ENCODE measurements around the gene PAM16.

PAM16 gene

DNA sequence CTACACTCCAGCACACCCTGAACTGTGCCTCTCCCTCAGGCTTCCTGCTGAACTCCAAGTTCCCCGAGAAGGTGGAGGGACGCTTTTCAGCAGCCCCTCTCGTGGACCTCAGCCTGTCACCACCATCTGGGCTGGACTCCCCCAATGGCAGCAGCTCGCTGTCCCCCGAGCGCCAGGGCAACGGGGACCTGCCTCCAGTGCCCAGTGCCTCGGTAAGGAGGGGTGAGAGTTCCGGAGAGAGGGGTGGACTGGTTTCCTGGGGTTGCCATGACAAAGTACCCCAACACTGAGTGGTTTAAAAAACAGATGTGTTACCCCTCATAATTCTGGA is 17.8 kb downstream of the PAM16 start:
- peak in 2 of 3 donors; percentile 22 to 39 for DNase-seq
- H3K4me3 ChIP-seq (ENCODE audit: control insufficient read depth in 1 of 7, extremely low read depth in 1 of 7, insufficient read depth in 4 of 7, low read depth in 2 of 7, low read length in 6 of 7) = no peak overlapping the region

GRCh38 chr16:4332623-4333307 is 18.4 kb downstream of the PAM16 start:
- H3K36me3 ChIP-seq (ENCODE audit: control insufficient read depth in 4 of 4, insufficient read depth in 4 of 4, low read length in 3 of 4) = no peaks in the 10 kb centered on the region

More for the DNA sequence above, 17.8 kb downstream of the PAM16 start:
- peaks cover 0 to 1% (median under 1%) of the 10 kb centered on the region in 4 experiments for H3K36me3 ChIP-seq (ENCODE audit: control insufficient read depth in 4 of 4, insufficient read depth in 4 of 4, low read length in 3 of 4)
- no peak overlapping the region for H3K27ac ChIP-seq (ENCODE audit: insufficient read depth in 1 of 2, low read depth in 1 of 2, low read length in 2 of 2, poor library complexity in 1 of 2, severe bottlenecking in 2 of 2)
- 39% methylated on average over 9 of the region's 9 CpGs for WGBS (ENCODE audit: insufficient coverage)
- no peaks in the 10 kb centered on the region for H3K9me3 ChIP-seq (ENCODE audit: control extremely low read depth in 1 of 5, control insufficient read depth in 4 of 5, insufficient read depth in 2 of 5, low read depth in 1 of 5, low read length in 4 of 5)
- ChIA-PET CTCF (interaction anchor here (1.2 to 14.1 kb wide), 6 partner anchors 10 to 47 kb away, joined by 3 to 188 read pairs (median 14); no protein-coding TSS in a partner anchor), POLR2A (interaction anchor here (0.8 kb wide), 1 partner anchor 13 kb away, joined by 3 read pairs; no protein-coding TSS in a partner anchor)
- H3K27me3 ChIP-seq (replicated peaks in 2 of 5; ENCODE audit: control insufficient read depth in 4 of 5, insufficient read depth in 5 of 5, low read length in 4 of 5) = no peaks in the 10 kb centered on the region
- H3K4me1 ChIP-seq (ENCODE audit: control extremely low read depth in 1 of 4, control insufficient read depth in 4 of 4, insufficient read depth in 4 of 4, low read length in 3 of 4) = peaks cover 0 to 16% (median 9%) of the 10 kb centered on the region in 4 experiments

GRCh38 chr16:4332083-4332482 is 19.0 kb downstream of the PAM16 start:
- Histone ChIP-seq H3K36me3 (ENCODE audit: control insufficient read depth in 4 of 4, insufficient read depth in 4 of 4, low read length in 3 of 4) (no peaks in the 10 kb centered on the region), H3K27ac (ENCODE audit: insufficient read depth in 1 of 2, low read depth in 1 of 2, low read length in 2 of 2, poor library complexity in 1 of 2, severe bottlenecking in 2 of 2) (no peak overlapping the region), H3K27me3 (replicated peaks in 2 of 5; ENCODE audit: control insufficient read depth in 4 of 5, insufficient read depth in 5 of 5, low read length in 4 of 5) (no peaks in the 10 kb centered on the region), H3K4me1 (ENCODE audit: control extremely low read depth in 1 of 4, control insufficient read depth in 4 of 4, insufficient read depth in 4 of 4, low read length in 3 of 4) (peaks cover 0 to 26% (median 17%) of the 10 kb centered on the region in 4 experiments), H3K4me3 (ENCODE audit: control insufficient read depth in 1 of 7, extremely low read depth in 1 of 7, insufficient read depth in 4 of 7, low read depth in 2 of 7, low read length in 6 of 7) (no peak overlapping the region), H3K9me3 (ENCODE audit: control extremely low read depth in 1 of 5, control insufficient read depth in 4 of 5, insufficient read depth in 2 of 5, low read depth in 1 of 5, low read length in 4 of 5) (no peaks in the 10 kb centered on the region)
- WGBS (ENCODE audit: insufficient coverage) = 96% methylated on average over 13 of the region's 14 CpGs
- POLR2A ChIA-PET = interaction anchor here (0.6 to 1.0 kb wide), 2 partner anchors 23 to 24 kb away, joined by 3 read pairs; no protein-coding TSS in a partner anchor
- DNase-seq = no peak
- CTCF ChIA-PET = interaction anchor here (0.6 to 14.1 kb wide), 17 partner anchors 9 to 144 kb away, joined by 3 to 188 read pairs (median 4); no protein-coding TSS in a partner anchor

More at GRCh38 chr16:4332623-4333307, 18.4 kb downstream of the PAM16 start:
- H3K27me3 ChIP-seq (replicated peaks in 2 of 5; ENCODE audit: control insufficient read depth in 4 of 5, insufficient read depth in 5 of 5, low read length in 4 of 5) = no peaks in the 10 kb centered on the region
- WGBS (ENCODE audit: insufficient coverage) = 93% methylated on average over 17 of the region's 19 CpGs
- H3K9me3 ChIP-seq (ENCODE audit: control extremely low read depth in 1 of 5, control insufficient read depth in 4 of 5, insufficient read depth in 2 of 5, low read depth in 1 of 5, low read length in 4 of 5) = no peaks in the 10 kb centered on the region
- peaks cover 0 to 21% (median 14%) of the 10 kb centered on the region in 4 experiments for H3K4me1 ChIP-seq (ENCODE audit: control extremely low read depth in 1 of 4, control insufficient read depth in 4 of 4, insufficient read depth in 4 of 4, low read length in 3 of 4)
- H3K4me3 ChIP-seq (ENCODE audit: control insufficient read depth in 1 of 7, extremely low read depth in 1 of 7, insufficient read depth in 4 of 7, low read depth in 2 of 7, low read length in 6 of 7) = no peak overlapping the region
- DNase-seq = no peak
- H3K27ac ChIP-seq (ENCODE audit: insufficient read depth in 1 of 2, low read depth in 1 of 2, low read length in 2 of 2, poor library complexity in 1 of 2, severe bottlenecking in 2 of 2) = no peak overlapping the region
- ChIA-PET POLR2A (interaction anchor here (0.6 to 0.8 kb wide), 2 partner anchors 13 to 25 kb away, joined by 3 read pairs; no protein-coding TSS in a partner anchor), CTCF (interaction anchor here (0.8 to 14.1 kb wide), 13 partner anchors 8 to 144 kb away, joined by 3 to 188 read pairs (median 5); no protein-coding TSS in a partner anchor)

DNA sequence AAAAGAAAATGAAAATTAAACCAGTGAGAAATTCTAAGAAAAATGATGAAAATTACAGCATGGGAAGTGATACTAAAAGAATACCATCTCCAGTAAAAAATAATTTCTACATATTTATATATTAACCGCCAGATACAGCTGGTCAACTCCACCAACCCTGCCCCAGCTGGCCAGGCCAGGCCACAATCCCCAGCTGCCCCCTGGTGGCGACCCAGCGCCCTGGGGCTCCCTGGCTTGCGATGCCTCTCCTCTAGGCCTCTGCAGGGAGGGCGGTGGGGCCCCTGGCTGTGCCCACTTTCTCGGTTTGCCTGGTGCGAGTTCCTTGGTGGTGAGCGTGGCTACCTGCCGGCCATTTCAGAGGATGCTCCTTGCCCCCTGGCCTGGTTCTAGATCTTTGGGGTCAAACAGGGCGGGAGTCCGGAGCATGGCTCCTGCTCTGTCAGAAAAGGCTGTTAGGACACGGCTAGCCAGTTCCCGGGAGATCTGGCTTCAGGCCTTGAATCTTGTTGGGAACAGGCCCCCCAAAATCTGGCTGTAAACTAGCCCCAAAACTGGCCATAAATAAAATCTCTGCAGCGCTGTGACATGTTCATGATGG is 20.7 kb downstream of the PAM16 start:
- Histone ChIP-seq H3K27me3 (replicated peaks in 2 of 5; ENCODE audit: control insufficient read depth in 4 of 5, insufficient read depth in 5 of 5, low read length in 4 of 5) (no peaks in the 10 kb centered on the region), H3K4me1 (ENCODE audit: control extremely low read depth in 1 of 4, control insufficient read depth in 4 of 4, insufficient read depth in 4 of 4, low read length in 3 of 4) (peaks cover 0 to 28% (median 19%) of the 10 kb centered on the region in 4 experiments), H3K36me3 (ENCODE audit: control insufficient read depth in 4 of 4, insufficient read depth in 4 of 4, low read length in 3 of 4) (no peaks in the 10 kb centered on the region), H3K4me3 (ENCODE audit: control insufficient read depth in 1 of 7, extremely low read depth in 1 of 7, insufficient read depth in 4 of 7, low read depth in 2 of 7, low read length in 6 of 7) (no peak overlapping the region), H3K27ac (ENCODE audit: insufficient read depth in 1 of 2, low read depth in 1 of 2, low read length in 2 of 2, poor library complexity in 1 of 2, severe bottlenecking in 2 of 2) (no peak overlapping the region), H3K9me3 (ENCODE audit: control extremely low read depth in 1 of 5, control insufficient read depth in 4 of 5, insufficient read depth in 2 of 5, low read depth in 1 of 5, low read length in 4 of 5) (no peaks in the 10 kb centered on the region)
- ChIA-PET POLR2A (interaction anchor here (0.5 to 0.7 kb wide), 2 partner anchors 58 to 628 kb away, joined by 3 read pairs; partner anchors contain the start of genes SEC14L5 and TFAP4), CTCF (interaction anchor here (0.7 to 14.1 kb wide), 13 partner anchors 10 to 347 kb away, joined by 3 to 188 read pairs (median 4); no protein-coding TSS in a partner anchor)
- 61% methylated on average over 14 of the region's 14 CpGs for WGBS (ENCODE audit: insufficient coverage)
- DNase-seq = peak in 2 of 3 donors; percentile 57

- H3K27ac ChIP-seq (ENCODE audit: insufficient read depth in 1 of 2, low read depth in 1 of 2, low read length in 2 of 2, poor library complexity in 1 of 2, severe bottlenecking in 2 of 2) = no peak overlapping the region
- H3K4me3 ChIP-seq (ENCODE audit: control insufficient read depth in 1 of 7, extremely low read depth in 1 of 7, insufficient read depth in 4 of 7, low read depth in 2 of 7, low read length in 6 of 7) = peak overlapping the region in 1 of 7 experiments; percentile 65
- H3K36me3 ChIP-seq (ENCODE audit: control insufficient read depth in 4 of 4, insufficient read depth in 4 of 4, low read length in 3 of 4) = no peaks in the 10 kb centered on the region
- ChIA-PET POLR2A (no interaction called here), CTCF (interaction anchor here (0.8 to 14.1 kb wide), 19 partner anchors 11 to 346 kb away, joined by 3 to 188 read pairs (median 4); partner anchors contain the start of gene TFAP4)
- no peaks in the 10 kb centered on the region for H3K9me3 ChIP-seq (ENCODE audit: control extremely low read depth in 1 of 5, control insufficient read depth in 4 of 5, insufficient read depth in 2 of 5, low read depth in 1 of 5, low read length in 4 of 5)
- H3K27me3 ChIP-seq (replicated peaks in 2 of 5; ENCODE audit: control insufficient read depth in 4 of 5, insufficient read depth in 5 of 5, low read length in 4 of 5) = no peaks in the 10 kb centered on the region
- no peak for DNase-seq
- H3K4me1 ChIP-seq (ENCODE audit: control extremely low read depth in 1 of 4, control insufficient read depth in 4 of 4, insufficient read depth in 4 of 4, low read length in 3 of 4) = peaks cover 0 to 28% (median 19%) of the 10 kb centered on the region in 4 experiments
- WGBS (ENCODE audit: insufficient coverage) = 82% methylated on average over 11 of the region's 17 CpGs
Observed at GRCh38 chr16:4328782-4329775, 22.0 kb downstream of the PAM16 start.

GRCh38 chr16:4328046-4328781 is 22.9 kb downstream of the PAM16 start:
- DNase-seq = peak; percentile 68 to 77 (median 77)
- Histone ChIP-seq H3K4me3 (ENCODE audit: control insufficient read depth in 1 of 7, extremely low read depth in 1 of 7, insufficient read depth in 4 of 7, low read depth in 2 of 7, low read length in 6 of 7) (peak overlapping the region; percentile 8 to 77 (median 61)), H3K4me1 (ENCODE audit: control extremely low read depth in 1 of 4, control insufficient read depth in 4 of 4, insufficient read depth in 4 of 4, low read length in 3 of 4) (peaks cover 0 to 23% (median 17%) of the 10 kb centered on the region in 4 experiments), H3K27ac (ENCODE audit: insufficient read depth in 1 of 2, low read depth in 1 of 2, low read length in 2 of 2, poor library complexity in 1 of 2, severe bottlenecking in 2 of 2) (no peak overlapping the region), H3K36me3 (ENCODE audit: control insufficient read depth in 4 of 4, insufficient read depth in 4 of 4, low read length in 3 of 4) (no peaks in the 10 kb centered on the region), H3K9me3 (ENCODE audit: control extremely low read depth in 1 of 5, control insufficient read depth in 4 of 5, insufficient read depth in 2 of 5, low read depth in 1 of 5, low read length in 4 of 5) (no peaks in the 10 kb centered on the region), H3K27me3 (replicated peaks in 2 of 5; ENCODE audit: control insufficient read depth in 4 of 5, insufficient read depth in 5 of 5, low read length in 4 of 5) (no peaks in the 10 kb centered on the region)
- ChIA-PET CTCF (interaction anchor here (0.8 to 14.1 kb wide), 13 partner anchors 10 to 129 kb away, joined by 3 to 188 read pairs (median 6); partner anchors contain the start of gene TFAP4), POLR2A (no interaction called here)
- WGBS (ENCODE audit: insufficient coverage) = 10% methylated on average over 30 of the region's 30 CpGs
